Loucy (cell line): Measurements from ENCODE around the gene SLC15A1.

Experiments
- EZH2phosphoT487 ChIP-seq: fragments of 200-600 bp; IDR thresholded peaks from 2 replicates; pipeline ENCODE4 v1.6.1; 2018; ENCODE audit warnings: antibody characterized with exemption, mild to moderate bottlenecking, moderate library complexity, borderline replicate concordance
- TF ChIP-seq, protein P1 (sequence below): fragments of 200-600 bp; sonication (generic); conservative IDR thresholded peaks from 2 replicates; pipeline ENCODE4 v1.5.1; 2014; ENCODE audit warnings: mild to moderate bottlenecking, antibody characterized with exemption, low read length

DNA sequence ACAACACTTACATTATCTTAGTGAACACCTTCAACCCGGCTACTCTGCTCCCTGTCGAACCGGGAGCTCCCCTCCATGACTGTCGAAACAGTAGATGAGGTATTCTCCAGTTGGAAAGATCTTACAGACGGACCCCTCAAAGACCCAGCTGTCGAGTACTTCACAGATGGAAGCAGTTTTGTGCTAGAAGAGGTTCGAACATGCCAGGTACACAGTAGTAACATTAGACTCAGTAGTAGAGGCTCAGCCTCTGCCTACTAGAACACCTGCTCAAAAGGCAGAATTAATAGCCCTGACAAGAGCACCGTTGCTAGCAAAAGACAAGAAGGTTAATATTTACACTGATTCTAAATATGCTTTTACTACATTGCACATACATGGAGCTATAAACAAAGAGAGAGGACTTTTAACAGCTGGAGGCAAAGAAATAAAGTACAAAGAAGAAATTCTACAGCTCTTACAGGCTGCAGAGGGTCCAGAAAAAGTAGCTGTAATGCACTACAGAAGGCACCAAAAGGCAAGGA lies 13.6 kb upstream of the SLC15A1 start:
- TF ChIP-seq, protein P1, sequence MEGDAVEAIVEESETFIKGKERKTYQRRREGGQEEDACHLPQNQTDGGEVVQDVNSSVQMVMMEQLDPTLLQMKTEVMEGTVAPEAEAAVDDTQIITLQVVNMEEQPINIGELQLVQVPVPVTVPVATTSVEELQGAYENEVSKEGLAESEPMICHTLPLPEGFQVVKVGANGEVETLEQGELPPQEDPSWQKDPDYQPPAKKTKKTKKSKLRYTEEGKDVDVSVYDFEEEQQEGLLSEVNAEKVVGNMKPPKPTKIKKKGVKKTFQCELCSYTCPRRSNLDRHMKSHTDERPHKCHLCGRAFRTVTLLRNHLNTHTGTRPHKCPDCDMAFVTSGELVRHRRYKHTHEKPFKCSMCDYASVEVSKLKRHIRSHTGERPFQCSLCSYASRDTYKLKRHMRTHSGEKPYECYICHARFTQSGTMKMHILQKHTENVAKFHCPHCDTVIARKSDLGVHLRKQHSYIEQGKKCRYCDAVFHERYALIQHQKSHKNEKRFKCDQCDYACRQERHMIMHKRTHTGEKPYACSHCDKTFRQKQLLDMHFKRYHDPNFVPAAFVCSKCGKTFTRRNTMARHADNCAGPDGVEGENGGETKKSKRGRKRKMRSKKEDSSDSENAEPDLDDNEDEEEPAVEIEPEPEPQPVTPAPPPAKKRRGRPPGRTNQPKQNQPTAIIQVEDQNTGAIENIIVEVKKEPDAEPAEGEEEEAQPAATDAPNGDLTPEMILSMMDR: no peak
- TF ChIP-seq EZH2phosphoT487: no peak
